CD8-positive, alpha-beta memory T cell (primary cell): Measurements from ENCODE around the gene LYSMD1. TPM values are rescaled to one million over a fixed set of nuclear protein-coding genes. Genes with fewer than 3 reads are reported as not detected.
"Not testable (repeated sequence)": the region's sequence is repeated elsewhere in the genome, so short reads cannot be mapped to it uniquely, and the experiment has no call there.

Source experiments
- CTCF ChIA-PET: fragments of 350-600 bp; sonication (Branson Sonifier 250); formaldehyde crosslinking; loops from one replicate; lab custom pipeline; 2021; ENCODE audit warnings: antibody characterized with exemption; lab: Charles Lee
- POLR2A ChIA-PET: fragments of 350-600 bp; sonication (Branson Sonifier 250); formaldehyde crosslinking; loops from one replicate; lab custom pipeline; 2021; ENCODE audit warnings: antibody characterized with exemption; lab: Charles Lee
- DNase-seq, 5 donors: peaks; one replicate each; pipeline versions ENCODE4 v3.0.0 to v3.0.0-alpha.2; 2020 to 2022; ENCODE audit warnings: mixed read lengths in 1 of 5
- H3K27ac ChIP-seq: one replicate; pipeline ENCODE4 v1.7.0; 2013; ENCODE audit warnings: low read depth, mild to moderate bottlenecking, low read length, moderate library complexity
- H3K27me3 ChIP-seq: 2 replicates; pipeline ENCODE4 v1.7.0; 2013; ENCODE audit warnings: low read length, mild to moderate bottlenecking; ENCODE audit not compliant: insufficient read depth, poor library complexity, severe bottlenecking
- H3K36me3 ChIP-seq: 2 replicates; pipeline ENCODE4 v1.7.0; 2013; ENCODE audit warnings: mild to moderate bottlenecking, low read length, moderate library complexity; ENCODE audit not compliant: insufficient read depth
- H3K4me1 ChIP-seq: 2 replicates; pipeline ENCODE4 v1.7.0; 2013; ENCODE audit warnings: mild to moderate bottlenecking, low read length, moderate library complexity; ENCODE audit not compliant: insufficient read depth
- H3K4me3 ChIP-seq: 2 replicates; pipeline ENCODE4 v1.7.0; 2013; ENCODE audit warnings: mild to moderate bottlenecking, low read length
- H3K9me3 ChIP-seq: 2 replicates; pipeline ENCODE4 v1.7.0; 2013; ENCODE audit warnings: mild to moderate bottlenecking, low read length
- H3K27ac Mint-ChIP-seq, 8 donors: one replicate each; pipeline ENCODE4 v1.8.0; 2020 to 2021; ENCODE audit warnings: mixed read lengths in 8 of 8, mild to moderate bottlenecking in 6 of 8, inconsistent platforms in 3 of 8, moderate library complexity in 3 of 8
- H3K27me3 Mint-ChIP-seq, 2 donors: one replicate each; pipeline ENCODE4 v1.8.0; 2020 to 2021; ENCODE audit warnings: mixed read lengths in 2 of 2, mild to moderate bottlenecking in 1 of 2, moderate library complexity in 1 of 2
- H3K36me3 Mint-ChIP-seq, 3 donors: one replicate each; pipeline ENCODE4 v1.8.0; 2020 to 2021; ENCODE audit warnings: mixed read lengths in 3 of 3, inconsistent platforms in 1 of 3, mild to moderate bottlenecking in 1 of 3
- H3K4me1 Mint-ChIP-seq, 3 donors: one replicate each; pipeline ENCODE4 v1.8.0; 2020 to 2021; ENCODE audit warnings: mixed read lengths in 3 of 3, inconsistent platforms in 1 of 3, mild to moderate bottlenecking in 1 of 3
- H3K4me3 Mint-ChIP-seq, 7 donors: one replicate each; pipeline ENCODE4 v1.8.0; 2020 to 2021; ENCODE audit warnings: mixed read lengths in 7 of 7, mild to moderate bottlenecking in 6 of 7, moderate library complexity in 4 of 7, inconsistent platforms in 2 of 7
- H3K9me3 Mint-ChIP-seq, 5 donors: one replicate each; pipeline ENCODE4 v1.8.0; 2020 to 2022; ENCODE audit warnings: mixed read lengths in 5 of 5, mild to moderate bottlenecking in 3 of 5, moderate library complexity in 2 of 5, inconsistent platforms in 1 of 5
- polyA plus RNA-seq: library from polyadenylated mRNA; unstranded; fragments of 300-500 nt; fragmentation: Illumina TruSeq; gene quantifications from one replicate; pipeline ENCODE4 v1.2.3, GENCODE V29; 2021
- total RNA-seq, 2 experiments: library from RNA; stranded (reverse); gene quantifications; one replicate each; pipeline ENCODE4 v1.2.3, GENCODE V29; 2021

LYSMD1 gene, protein sequence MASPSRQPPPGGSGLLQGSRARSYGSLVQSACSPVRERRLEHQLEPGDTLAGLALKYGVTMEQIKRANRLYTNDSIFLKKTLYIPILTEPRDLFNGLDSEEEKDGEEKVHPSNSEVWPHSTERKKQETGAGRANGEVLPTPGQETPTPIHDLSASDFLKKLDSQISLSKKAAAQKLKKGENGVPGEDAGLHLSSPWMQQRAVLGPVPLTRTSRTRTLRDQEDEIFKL
- total RNA-seq (1 to 10 TPM; 4.6 to 5.5 TPM), polyA plus RNA-seq (0.54 TPM)

- H3K4me3 ChIP-seq = peak within 1 kb of the TSS; percentile 94
- Mint-ChIP-seq H3K27me3 (peaks cover 0 to 3% of the 10 kb centered on the region in 2 donors), H3K36me3 (peaks cover 0 to 63% (median 6%) of the 10 kb centered on the region in 3 donors), H3K4me1 (peaks cover 39 to 64% (median 46%) of the 10 kb centered on the region in 3 donors), H3K4me3 (peak within 1 kb of the TSS; percentile 92 to 99 (median 95)), H3K9me3 (peaks cover 0 to 2% (median 0%) of the 10 kb centered on the region in 5 donors), H3K27ac (peak within 1 kb of the TSS; percentile 91 to 99 (median 95))
- peak; percentile 94 to 98 (median 97) for DNase-seq
- peaks cover 9% of the 10 kb centered on the region for H3K36me3 ChIP-seq
- ChIA-PET CTCF (interaction anchor here (0.8 to 3.2 kb wide), 2 partner anchors 10 to 113 kb away, joined by 3 to 17 read pairs; partner anchors contain the start of gene TNFAIP8L2), POLR2A (interaction anchor here (0.6 to 2.4 kb wide), 4 partner anchors 9 to 110 kb away, joined by 3 to 8 read pairs (median 4); partner anchors contain the start of genes TNFAIP8L2 and VPS72)
- H3K27me3 ChIP-seq = no peaks in the 10 kb centered on the region
- no peaks in the 10 kb centered on the region for H3K9me3 ChIP-seq
- H3K27ac ChIP-seq = peak within 1 kb of the TSS; percentile 78
- peaks cover 36% of the 10 kb centered on the region for H3K4me1 ChIP-seq
Observed at GRCh38 chr1:151165738-151166504, at the start of gene LYSMD1, which contains the start of gene SCNM1. TSS of gene LYSMD1 (minus strand) at chr1:151165902. CDS start at chr1:151165258, 644 bp downstream. TSS of gene SCNM1 (plus strand) at chr1:151166144. CDS start at chr1:151166153, 9 bp downstream.

DNA sequence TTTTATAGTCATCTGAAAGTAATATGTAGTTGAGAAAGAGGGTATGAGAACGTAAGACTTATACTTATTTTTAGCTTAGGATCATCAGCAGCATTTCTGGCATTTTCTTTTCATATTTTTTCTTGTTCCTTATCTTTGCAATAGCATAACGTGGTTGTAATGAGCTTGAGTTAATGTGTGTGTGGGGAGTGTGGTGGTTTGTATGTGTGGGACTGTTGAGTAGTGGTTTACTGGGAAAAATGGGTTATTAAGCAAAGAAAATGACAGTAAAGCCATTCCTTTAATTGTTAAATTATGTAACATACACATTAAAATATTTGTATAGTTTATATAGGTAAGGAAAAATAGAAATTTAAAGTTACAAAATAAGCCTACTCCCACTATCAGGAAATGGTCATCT is 47.9 kb upstream of the LYSMD1 start:
- no peak overlapping the region for H3K4me3 Mint-ChIP-seq

GRCh38 chr1:151211972-151212705 is 46.4 kb upstream of the LYSMD1 start:
- peak overlapping the region in 4 of 7 donors; percentile 1 to 55 (median 26) for H3K4me3 Mint-ChIP-seq
- DNase-seq = no peak
- H3K27me3 ChIP-seq = no peaks in the 10 kb centered on the region
- no peaks in the 10 kb centered on the region for H3K9me3 Mint-ChIP-seq
- H3K4me3 ChIP-seq = no peak overlapping the region
- ChIA-PET CTCF (interaction anchor here (0.8 kb wide), 1 partner anchor 10 kb away, joined by 3 read pairs; no protein-coding TSS in a partner anchor), POLR2A (no interaction called here)
- H3K4me1 ChIP-seq = no peaks in the 10 kb centered on the region
- H3K36me3 Mint-ChIP-seq = peaks cover 0 to 52% (median 5%) of the 10 kb centered on the region in 3 donors
- H3K27me3 Mint-ChIP-seq = no peaks in the 10 kb centered on the region
- peaks cover 26 to 34% (median 27%) of the 10 kb centered on the region in 3 donors for H3K4me1 Mint-ChIP-seq
- peaks cover 2% of the 10 kb centered on the region for H3K36me3 ChIP-seq
- peak overlapping the region in 5 of 8 donors; percentile 43 to 83 (median 65) for H3K27ac Mint-ChIP-seq
- no peaks in the 10 kb centered on the region for H3K9me3 ChIP-seq
- no peak overlapping the region for H3K27ac ChIP-seq

More for the DNA sequence above, 47.9 kb upstream of the LYSMD1 start:
- H3K27me3 ChIP-seq = no peaks in the 10 kb centered on the region
- Mint-ChIP-seq H3K27ac (peak overlapping the region in 4 of 8 donors; percentile 1 to 76 (median 37)), H3K27me3 (no peaks in the 10 kb centered on the region), H3K4me1 (peaks cover 27 to 41% (median 29%) of the 10 kb centered on the region in 3 donors), H3K36me3 (peaks cover 0 to 50% (median 5%) of the 10 kb centered on the region in 3 donors), H3K9me3 (no peaks in the 10 kb centered on the region)
- no peaks in the 10 kb centered on the region for H3K36me3 ChIP-seq
- no peak for DNase-seq
- no peak overlapping the region for H3K4me3 ChIP-seq
- H3K9me3 ChIP-seq = no peaks in the 10 kb centered on the region
- POLR2A ChIA-PET = no interaction called here
- H3K27ac ChIP-seq = no peak overlapping the region
- no peaks in the 10 kb centered on the region for H3K4me1 ChIP-seq
- CTCF ChIA-PET = no interaction called here

- Histone ChIP-seq H3K9me3 (no peaks in the 10 kb centered on the region), H3K4me3 (no peak overlapping the region), H3K27ac (no peak overlapping the region), H3K36me3 (peaks cover 3% of the 10 kb centered on the region), H3K27me3 (no peaks in the 10 kb centered on the region), H3K4me1 (peaks cover 4% of the 10 kb centered on the region)
- peaks cover 23 to 33% (median 26%) of the 10 kb centered on the region in 3 donors for H3K4me1 Mint-ChIP-seq
- H3K9me3 Mint-ChIP-seq = no peaks in the 10 kb centered on the region
- peaks cover 0 to 56% (median 4%) of the 10 kb centered on the region in 3 donors for H3K36me3 Mint-ChIP-seq
- DNase-seq = no peak
- POLR2A ChIA-PET = no interaction called here
- H3K4me3 Mint-ChIP-seq = no peak overlapping the region
- H3K27ac Mint-ChIP-seq = peak overlapping the region in 2 of 8 donors; percentile 29 to 45
- CTCF ChIA-PET = no interaction called here
- H3K27me3 Mint-ChIP-seq = no peaks in the 10 kb centered on the region
Observed at GRCh38 chr1:151210830-151211229, 45.1 kb upstream of the LYSMD1 start.

DNA sequence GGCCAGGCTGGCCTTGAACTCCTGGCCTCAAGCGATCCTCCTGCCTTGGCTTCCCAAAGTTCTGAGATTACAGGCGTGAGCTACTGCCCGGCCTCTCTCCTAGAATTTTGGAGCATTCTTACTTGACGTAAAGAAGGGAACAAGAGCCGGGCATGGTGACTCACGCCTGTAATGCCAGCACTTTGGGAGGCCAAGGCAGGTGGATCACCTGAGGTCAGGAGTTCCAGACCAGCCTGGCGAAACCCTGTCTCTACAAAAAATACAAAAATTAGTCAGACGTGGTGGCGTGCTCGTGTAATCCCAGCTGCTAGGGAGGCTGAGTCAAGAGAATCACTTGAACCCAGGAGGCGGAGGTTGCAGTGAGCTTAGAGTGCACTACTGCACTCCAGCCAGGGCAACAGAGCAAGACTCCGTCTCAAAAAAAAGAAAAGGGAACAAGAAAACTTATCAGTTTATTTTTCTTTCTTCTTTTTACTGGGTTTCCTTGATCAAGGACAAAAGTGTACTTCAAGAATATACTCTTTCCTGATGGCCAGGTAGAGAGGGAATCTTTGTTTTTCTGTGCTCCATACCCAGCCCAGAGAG is 39.8 kb upstream of the LYSMD1 start:
- POLR2A ChIA-PET, H3K27ac ChIP-seq, H3K36me3 ChIP-seq, H3K27me3 ChIP-seq, H3K9me3 Mint-ChIP-seq, DNase-seq, H3K27me3 Mint-ChIP-seq, H3K9me3 ChIP-seq, H3K4me3 ChIP-seq: not testable (repeated sequence)
- CTCF ChIA-PET = interaction anchor here (1.2 to 1.7 kb wide), 2 partner anchors 12 to 26 kb away, joined by 3 to 5 read pairs; no protein-coding TSS in a partner anchor
- peak overlapping the region in 2 of 8 donors; percentile 75 to 80 for H3K27ac Mint-ChIP-seq
- peaks cover 14 to 40% (median 27%) of the 10 kb centered on the region in 3 donors for H3K4me1 Mint-ChIP-seq
- peak overlapping the region in 1 of 7 donors; percentile 56 for H3K4me3 Mint-ChIP-seq
- peaks cover 12% of the 10 kb centered on the region for H3K4me1 ChIP-seq
- peaks cover 0 to 57% (median 5%) of the 10 kb centered on the region in 3 donors for H3K36me3 Mint-ChIP-seq

- H3K36me3 Mint-ChIP-seq = peaks cover 0 to 40% (median 7%) of the 10 kb centered on the region in 3 donors
- H3K4me3 Mint-ChIP-seq = peak overlapping the region; percentile 95 to 100 (median 98)
- DNase-seq = no peak
- Histone ChIP-seq H3K27me3 (no peaks in the 10 kb centered on the region), H3K27ac (peak overlapping the region; percentile 85), H3K4me1 (peaks cover 22% of the 10 kb centered on the region), H3K36me3 (no peaks in the 10 kb centered on the region), H3K9me3 (no peaks in the 10 kb centered on the region), H3K4me3 (peak overlapping the region; percentile 89)
- H3K27ac Mint-ChIP-seq = peak overlapping the region; percentile 54 to 99 (median 96)
- ChIA-PET CTCF (interaction anchor here (1.7 to 3.4 kb wide), 2 partner anchors 10 to 52 kb away, joined by 3 to 13 read pairs; partner anchors contain the start of gene VPS72), POLR2A (interaction anchor here (2.2 kb wide), 1 partner anchor 10 kb away, joined by 8 read pairs; the partner anchor contains the start of gene VPS72)
- H3K9me3 Mint-ChIP-seq = peaks cover 0 to 2% (median 0%) of the 10 kb centered on the region in 5 donors
- peaks cover 3 to 5% of the 10 kb centered on the region in 2 donors for H3K27me3 Mint-ChIP-seq
- H3K4me1 Mint-ChIP-seq = peaks cover 41 to 60% (median 53%) of the 10 kb centered on the region in 3 donors
Observed at GRCh38 chr1:151199873-151200581, 34.3 kb upstream of the LYSMD1 start.
